GM12874 (cell line): ENCODE measurements around the gene SCIN.

Source experiments
- TF ChIP-seq, protein P1 (sequence below): IDR thresholded peaks from 2 replicates; pipeline ENCODE4 v1.5.1; 2011; ENCODE audit warnings: low read depth, mild to moderate bottlenecking, control low read depth, low read length, moderate library complexity; ENCODE audit not compliant: insufficient read depth

The SCIN gene

DNA sequence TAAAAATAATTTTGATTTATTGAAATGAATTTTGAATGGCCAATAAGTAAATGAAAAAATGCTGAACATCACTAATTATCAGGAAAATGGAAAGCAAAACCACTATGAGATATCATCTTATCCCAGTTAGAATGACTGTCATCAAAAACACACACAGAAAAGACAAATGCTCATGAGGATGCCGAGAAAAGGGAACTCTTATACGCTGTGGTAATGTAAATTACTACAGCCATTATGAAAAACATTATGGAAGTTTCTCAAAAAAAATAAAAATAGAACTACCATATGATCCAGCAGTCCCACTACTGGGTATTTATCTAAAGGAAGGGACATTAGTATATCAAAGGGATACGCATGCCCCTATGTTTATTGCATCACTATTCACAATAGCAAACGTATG is 15.8 kb downstream of the SCIN start:
- TF ChIP-seq, protein P1, sequence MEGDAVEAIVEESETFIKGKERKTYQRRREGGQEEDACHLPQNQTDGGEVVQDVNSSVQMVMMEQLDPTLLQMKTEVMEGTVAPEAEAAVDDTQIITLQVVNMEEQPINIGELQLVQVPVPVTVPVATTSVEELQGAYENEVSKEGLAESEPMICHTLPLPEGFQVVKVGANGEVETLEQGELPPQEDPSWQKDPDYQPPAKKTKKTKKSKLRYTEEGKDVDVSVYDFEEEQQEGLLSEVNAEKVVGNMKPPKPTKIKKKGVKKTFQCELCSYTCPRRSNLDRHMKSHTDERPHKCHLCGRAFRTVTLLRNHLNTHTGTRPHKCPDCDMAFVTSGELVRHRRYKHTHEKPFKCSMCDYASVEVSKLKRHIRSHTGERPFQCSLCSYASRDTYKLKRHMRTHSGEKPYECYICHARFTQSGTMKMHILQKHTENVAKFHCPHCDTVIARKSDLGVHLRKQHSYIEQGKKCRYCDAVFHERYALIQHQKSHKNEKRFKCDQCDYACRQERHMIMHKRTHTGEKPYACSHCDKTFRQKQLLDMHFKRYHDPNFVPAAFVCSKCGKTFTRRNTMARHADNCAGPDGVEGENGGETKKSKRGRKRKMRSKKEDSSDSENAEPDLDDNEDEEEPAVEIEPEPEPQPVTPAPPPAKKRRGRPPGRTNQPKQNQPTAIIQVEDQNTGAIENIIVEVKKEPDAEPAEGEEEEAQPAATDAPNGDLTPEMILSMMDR: no peak

DNA sequence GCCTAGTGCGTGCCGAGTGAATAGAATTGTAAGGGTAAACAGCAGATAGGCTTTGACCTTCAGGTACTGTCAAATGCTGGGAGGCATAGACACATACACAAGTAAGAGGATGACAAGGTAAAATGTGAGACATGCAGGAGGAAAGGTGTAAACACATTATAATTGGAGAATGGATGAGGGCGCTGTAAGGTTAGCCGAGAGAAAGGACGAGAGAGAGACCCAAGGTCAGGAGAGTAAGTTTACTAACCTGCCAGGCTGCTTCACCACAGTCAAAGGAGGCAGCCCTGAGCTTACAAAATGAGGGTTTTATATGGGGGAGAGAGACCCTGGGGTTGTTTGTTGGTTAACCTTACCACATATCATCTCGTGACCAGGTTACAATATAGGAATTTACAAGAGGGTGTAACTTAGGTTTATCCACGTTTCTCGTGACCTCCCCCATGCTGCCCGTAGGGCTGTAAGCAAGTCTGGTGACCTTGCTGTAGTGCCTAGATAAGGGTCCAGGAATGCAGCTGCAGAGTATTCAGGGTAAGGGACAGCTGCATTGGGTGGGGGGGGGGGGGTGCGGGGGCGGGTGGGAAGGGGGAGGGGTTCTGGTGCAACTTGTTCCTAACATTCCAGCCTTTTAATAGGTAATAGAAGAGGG is 17.9 kb downstream of the SCIN start:
- TF ChIP-seq, protein P1: no peak

DNA sequence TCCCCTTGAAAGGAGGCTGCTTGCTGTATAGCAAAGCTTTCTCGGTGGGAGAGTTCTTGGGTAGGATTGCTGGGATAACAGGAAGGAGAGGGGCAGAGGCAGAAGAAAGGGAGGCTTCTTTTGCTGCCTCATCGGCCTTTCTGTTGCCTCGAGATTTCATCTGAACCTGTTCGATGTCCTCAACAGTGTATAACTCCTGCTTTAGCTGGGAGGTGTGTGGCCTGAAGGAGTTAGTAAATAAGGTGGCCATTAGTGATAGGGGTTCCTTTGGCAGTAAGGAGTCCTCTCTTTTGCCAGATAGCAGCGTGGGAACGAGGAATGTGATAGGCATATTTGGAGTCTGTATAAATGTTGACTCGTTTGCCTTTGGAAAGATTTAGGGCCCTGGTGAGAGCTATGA is 20.0 kb downstream of the SCIN start:
- TF ChIP-seq, protein P1: no peak

DNA sequence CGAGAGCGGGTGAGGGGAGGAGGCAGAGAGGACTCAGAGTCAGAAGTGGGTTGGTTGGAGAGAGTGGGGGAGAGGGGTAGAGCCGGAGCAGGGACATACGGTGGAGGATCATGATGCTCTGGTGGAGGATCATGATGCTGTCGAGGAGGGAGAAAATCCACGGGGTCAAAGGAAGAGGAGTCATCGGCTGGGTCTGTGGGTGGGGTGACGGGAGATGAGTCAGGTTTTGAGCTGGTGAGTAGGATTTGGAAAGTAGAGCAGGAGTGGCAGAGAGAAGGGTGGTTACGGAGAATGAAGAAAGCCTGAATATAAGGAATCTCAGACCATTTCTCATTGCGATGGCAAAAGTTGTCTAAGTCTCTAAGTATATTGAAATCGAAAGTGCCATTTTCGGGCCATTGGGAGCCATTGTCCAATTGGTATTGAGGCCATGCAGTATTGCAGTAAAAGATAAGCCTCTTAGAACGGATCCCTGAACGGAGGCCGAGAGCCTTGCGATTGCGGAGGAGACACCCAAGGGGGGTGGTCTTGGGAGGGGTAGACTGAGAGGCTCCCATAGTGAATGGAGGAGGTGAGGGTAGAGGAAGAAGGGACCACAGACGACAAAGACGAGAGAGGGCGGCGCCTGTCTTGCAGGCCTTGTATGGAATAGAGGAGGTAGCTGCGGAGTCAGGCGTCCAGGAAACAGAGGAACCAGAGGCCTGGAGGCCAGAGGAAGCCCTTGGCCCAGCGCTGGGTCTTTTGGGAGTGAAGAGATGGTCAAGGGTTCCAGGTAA is 23.8 kb downstream of the SCIN start:
- TF ChIP-seq, protein P1: no peak

DNA sequence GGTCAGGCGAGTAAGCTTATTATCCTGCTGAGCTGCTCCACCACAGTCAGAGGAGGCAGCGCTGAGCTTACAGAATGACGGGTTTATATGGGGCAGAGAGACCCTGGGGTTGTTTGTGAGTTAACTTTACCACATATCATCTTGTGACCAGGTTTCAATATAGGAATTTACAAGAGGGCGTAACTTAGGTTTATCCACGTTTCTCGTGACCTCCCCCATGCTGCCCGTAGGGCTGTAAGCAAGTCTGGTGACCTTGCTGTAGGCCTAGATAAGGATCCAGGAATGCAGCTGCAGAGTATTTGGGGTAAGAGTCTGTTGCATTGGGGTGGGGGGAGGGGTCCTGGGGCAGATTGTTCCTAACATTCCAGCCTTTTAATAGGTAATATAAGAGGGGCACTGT is 24.6 kb downstream of the SCIN start:
- TF ChIP-seq, protein P1: no peak

DNA sequence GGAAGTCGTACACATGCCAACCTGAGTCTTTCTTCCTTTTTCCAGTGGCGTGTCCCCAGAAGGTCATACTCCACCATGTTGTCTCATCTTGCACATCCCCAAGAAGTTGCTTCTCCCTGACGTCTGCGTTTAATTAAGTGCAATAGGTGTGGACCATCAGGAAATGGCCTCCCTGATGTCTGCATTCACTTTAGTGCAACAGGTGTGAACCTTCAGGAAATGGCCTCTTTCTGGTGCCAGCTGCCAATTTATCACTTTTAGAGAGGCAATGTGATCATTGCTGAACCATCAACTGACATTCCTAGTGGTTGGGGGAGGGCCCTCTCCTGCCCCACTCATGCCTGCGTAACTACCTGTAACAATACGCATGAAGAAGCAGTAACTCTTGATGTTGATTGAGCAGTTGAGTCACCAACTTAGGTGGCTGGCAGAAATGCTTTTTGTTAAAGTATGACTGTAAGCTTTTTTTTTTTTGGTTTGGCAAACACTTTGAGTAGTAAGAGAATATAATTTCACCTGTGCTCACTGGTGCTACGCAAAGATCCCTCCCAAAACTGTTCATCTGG is 25.8 kb downstream of the SCIN start:
- TF ChIP-seq, protein P1: no peak

DNA sequence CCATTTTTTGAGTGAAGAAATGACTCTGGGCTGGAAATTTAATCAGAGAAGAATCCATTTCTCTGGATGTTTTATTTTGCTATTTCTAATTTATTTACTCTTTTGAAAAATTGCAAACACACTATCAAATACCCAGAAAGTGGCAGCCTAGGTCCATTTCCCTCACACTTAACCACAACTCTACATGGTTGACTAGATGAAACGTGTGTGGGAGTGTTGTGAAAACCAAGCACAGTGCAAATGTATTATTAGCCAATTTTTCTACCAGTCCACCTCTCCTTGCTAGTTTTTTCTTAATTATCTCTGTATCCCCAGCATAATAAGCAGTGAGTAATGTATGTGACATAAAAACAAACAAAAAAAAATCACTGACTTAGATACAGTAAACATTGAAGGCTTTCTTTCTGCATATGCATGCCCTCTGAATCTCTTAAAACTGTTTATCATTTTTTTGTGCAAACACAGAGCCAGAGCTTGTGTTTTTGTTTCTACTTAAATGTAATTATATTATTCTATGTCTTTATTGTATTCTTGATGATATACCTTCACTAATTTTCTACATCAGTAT is 30.9 kb downstream of the SCIN start:
- TF ChIP-seq, protein P1: no peak
